Measurements from ENCODE around the gene MBNL1. TPM values are rescaled to one million over a fixed set of nuclear protein-coding genes. Genes with fewer than 3 reads are reported as not detected.

The MBNL1 gene
- polyA plus RNA-seq, 1 donor (not counting 4 experiments of a cell fraction or from before 2014, with no cell fraction given), result 58.3 TPM

- peak overlapping the region; percentile 51 for H3K27ac ChIP-seq (ENCODE audit: control insufficient read depth, insufficient read depth, low read length)
- no peak overlapping the region for H3K9ac ChIP-seq (ENCODE audit: control insufficient read depth, extremely low read depth, insufficient read depth, low read length)
- H3K9me3 ChIP-seq (ENCODE audit: control insufficient read depth, low read depth, low read length), result no peaks in the 10 kb centered on the region
- no peak overlapping the region for H2AFZ ChIP-seq (ENCODE audit: control insufficient read depth, low read length)
- H3K4me2 ChIP-seq (ENCODE audit: control insufficient read depth, extremely low read depth, insufficient read depth, low read depth, low read length), result peak overlapping the region; percentile 17
- dilution Hi-C loops (cut with MboI; ENCODE audit: extremely low pct_ligation_motif_present, low sequenced_read_pairs), result no loop called here
- H3K79me2 ChIP-seq (ENCODE audit: control insufficient read depth, insufficient read depth, low read length), result peaks cover 64% of the 10 kb centered on the region
- TF ChIP-seq CTCF (optimal IDR thresholded peaks at IDR 0.05 in 1 of 3, IDR thresholded peaks at IDR 0.05 in 1 of 3, conservative IDR thresholded peaks at IDR 0.05 in 1 of 3; ENCODE audit: extremely low read depth in 1 of 3, insufficient read depth in 2 of 3, low read length in 3 of 3), result no peak
- TF ChIP-seq EZH2 (IDR thresholded peaks at IDR 0.05; ENCODE audit: low read length), result no peak
- FAIRE-seq, result peak; percentile 44
- H3K4me3 ChIP-seq (ENCODE audit: control insufficient read depth in 2 of 3, extremely low read depth in 1 of 3, insufficient read depth in 2 of 3, low read depth in 1 of 3, low read length in 3 of 3), result no peak overlapping the region
- DNase-seq (ENCODE audit: low read depth, low spot score), result peak; percentile 26
- peaks cover 35% of the 10 kb centered on the region for H3K4me1 ChIP-seq (ENCODE audit: control insufficient read depth, extremely low read depth, insufficient read depth, low read length)
- no peaks in the 10 kb centered on the region for H3K36me3 ChIP-seq (ENCODE audit: control insufficient read depth in 2 of 2, extremely low read depth in 1 of 2, insufficient read depth in 2 of 2, low read length in 2 of 2)
- H3K9me1 ChIP-seq (ENCODE audit: control insufficient read depth, extremely low read depth, insufficient read depth, low read length), result no peaks in the 10 kb centered on the region
- H3K27me3 ChIP-seq (ENCODE audit: control insufficient read depth, extremely low read depth, insufficient read depth, low read length), result no peaks in the 10 kb centered on the region
- H4K20me1 ChIP-seq (ENCODE audit: control insufficient read depth, extremely low read depth, insufficient read depth, low read length), result no peaks in the 10 kb centered on the region
These were observed 60.1 kb downstream of the MBNL1 start for GRCh38 chr3:152328841-152329240.

GRCh38 chr3:152330559-152330958 is 61.8 kb downstream of the MBNL1 start:
- Histone ChIP-seq H3K9me3 (ENCODE audit: control insufficient read depth, low read depth, low read length) (no peaks in the 10 kb centered on the region), H3K4me3 (ENCODE audit: control insufficient read depth in 2 of 3, extremely low read depth in 1 of 3, insufficient read depth in 2 of 3, low read depth in 1 of 3, low read length in 3 of 3) (no peak overlapping the region), H3K9me1 (ENCODE audit: control insufficient read depth, extremely low read depth, insufficient read depth, low read length) (no peaks in the 10 kb centered on the region), H3K79me2 (ENCODE audit: control insufficient read depth, insufficient read depth, low read length) (peaks cover 64% of the 10 kb centered on the region), H3K9ac (ENCODE audit: control insufficient read depth, extremely low read depth, insufficient read depth, low read length) (peak overlapping the region; percentile 38), H3K27ac (ENCODE audit: control insufficient read depth, insufficient read depth, low read length) (peak overlapping the region; percentile 59), H4K20me1 (ENCODE audit: control insufficient read depth, extremely low read depth, insufficient read depth, low read length) (no peaks in the 10 kb centered on the region), H3K4me2 (ENCODE audit: control insufficient read depth, extremely low read depth, insufficient read depth, low read depth, low read length) (peak overlapping the region; percentile 57), H3K27me3 (ENCODE audit: control insufficient read depth, extremely low read depth, insufficient read depth, low read length) (no peaks in the 10 kb centered on the region), H3K4me1 (ENCODE audit: control insufficient read depth, extremely low read depth, insufficient read depth, low read length) (peaks cover 35% of the 10 kb centered on the region), H3K36me3 (ENCODE audit: control insufficient read depth in 2 of 2, extremely low read depth in 1 of 2, insufficient read depth in 2 of 2, low read length in 2 of 2) (peaks cover 0 to 3% of the 10 kb centered on the region in 2 experiments), H2AFZ (ENCODE audit: control insufficient read depth, low read length) (no peak overlapping the region)
- FAIRE-seq (no peak), DNase-seq (ENCODE audit: low read depth, low spot score) (no peak)
- TF ChIP-seq EZH2 (IDR thresholded peaks at IDR 0.05; ENCODE audit: low read length) (no peak), CTCF (optimal IDR thresholded peaks at IDR 0.05 in 1 of 3, IDR thresholded peaks at IDR 0.05 in 1 of 3, conservative IDR thresholded peaks at IDR 0.05 in 1 of 3; ENCODE audit: extremely low read depth in 1 of 3, insufficient read depth in 2 of 3, low read length in 3 of 3) (no peak)
- dilution Hi-C loops (cut with MboI; ENCODE audit: extremely low pct_ligation_motif_present, low sequenced_read_pairs), result no loop called here
